GM21360 (cell line): ENCODE results near the gene CAPN8.

Experiments used
- ATAC-seq: cut with Tn5 transposase; IDR thresholded peaks from one replicate; pipeline ENCODE4 v1.9.1; 2021; ENCODE audit warnings: mild to moderate bottlenecking, moderate library complexity; ENCODE audit not compliant: unreplicated experiment

Gene CAPN8

DNA sequence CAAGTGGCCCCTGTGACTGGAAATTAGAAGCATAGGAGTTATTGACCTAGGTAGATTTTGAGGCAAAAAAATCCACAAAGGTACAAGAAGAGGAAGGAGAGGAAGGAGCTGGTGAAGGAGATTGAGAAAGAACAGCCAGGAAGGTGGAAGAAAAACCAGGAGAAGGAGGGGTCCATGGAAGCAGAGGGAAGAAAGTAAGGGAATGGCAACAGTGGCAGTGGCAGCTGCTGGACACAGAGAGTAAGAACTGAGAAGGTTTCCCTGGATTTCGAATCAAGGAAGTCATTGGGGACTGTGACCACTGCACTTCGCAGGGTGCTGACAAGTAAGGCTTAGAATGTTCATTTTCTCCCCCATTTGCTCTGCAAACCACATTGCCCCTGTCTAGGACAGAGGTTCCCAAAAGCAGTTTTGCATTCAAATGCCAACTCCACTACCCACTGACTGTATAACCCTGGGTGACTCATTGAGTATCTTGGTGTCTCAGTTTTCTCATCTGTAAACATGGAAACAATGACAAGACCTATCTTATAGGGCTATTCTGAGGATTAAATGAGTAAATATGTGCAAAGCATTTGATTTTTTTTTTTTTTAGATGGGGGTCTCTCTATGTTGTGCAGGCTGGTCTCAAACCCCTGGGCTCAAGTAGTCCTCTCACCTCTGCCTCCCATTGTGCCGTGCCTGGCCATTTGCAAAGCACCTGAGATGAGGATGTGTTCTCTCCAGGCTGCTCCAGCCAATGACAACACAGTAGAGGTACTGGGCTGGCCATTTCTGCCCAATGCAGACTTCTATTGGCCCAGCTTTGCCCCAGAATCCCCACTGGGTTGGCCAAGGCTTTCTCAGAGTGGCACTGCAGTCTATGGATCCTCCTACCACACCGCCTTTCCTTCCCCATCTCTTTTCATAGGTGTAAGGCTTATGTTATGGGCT, 37.5 kb upstream of the CAPN8 start:
- no peak for ATAC-seq

DNA sequence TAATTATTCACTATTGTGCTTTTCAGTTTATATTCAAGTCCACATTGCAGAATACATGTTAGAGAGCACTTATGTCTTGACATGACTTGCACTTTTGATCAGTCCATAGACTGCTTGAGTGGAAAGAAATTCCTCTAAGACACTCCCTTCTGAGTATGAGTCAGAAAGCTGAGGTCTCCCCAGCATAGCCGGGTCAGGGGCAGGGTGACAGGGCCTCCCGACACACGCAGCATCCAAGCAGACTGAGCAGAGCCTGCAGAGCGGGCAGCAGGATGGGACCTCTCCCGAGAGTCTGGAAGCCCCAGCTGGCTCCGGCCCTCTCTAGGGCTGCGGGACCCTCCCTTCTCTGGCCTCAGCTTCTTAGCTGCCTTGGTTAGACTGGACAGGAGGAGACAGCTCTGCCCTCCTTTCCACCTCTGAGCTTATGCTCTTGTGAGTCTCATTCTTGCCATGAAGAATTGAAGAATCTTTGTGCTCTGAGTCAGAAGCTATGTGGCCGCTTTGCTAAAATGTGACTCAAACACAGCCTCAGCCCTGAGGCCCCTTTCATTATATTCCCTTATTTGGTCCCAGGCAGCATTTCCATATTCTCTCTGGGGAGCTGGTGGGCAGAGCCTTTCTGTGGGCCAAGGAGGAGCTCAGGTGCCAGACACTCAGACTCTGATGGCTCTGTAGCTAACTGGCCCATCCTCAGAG, 35.6 kb upstream of the CAPN8 start:
- ATAC-seq: no peak

DNA sequence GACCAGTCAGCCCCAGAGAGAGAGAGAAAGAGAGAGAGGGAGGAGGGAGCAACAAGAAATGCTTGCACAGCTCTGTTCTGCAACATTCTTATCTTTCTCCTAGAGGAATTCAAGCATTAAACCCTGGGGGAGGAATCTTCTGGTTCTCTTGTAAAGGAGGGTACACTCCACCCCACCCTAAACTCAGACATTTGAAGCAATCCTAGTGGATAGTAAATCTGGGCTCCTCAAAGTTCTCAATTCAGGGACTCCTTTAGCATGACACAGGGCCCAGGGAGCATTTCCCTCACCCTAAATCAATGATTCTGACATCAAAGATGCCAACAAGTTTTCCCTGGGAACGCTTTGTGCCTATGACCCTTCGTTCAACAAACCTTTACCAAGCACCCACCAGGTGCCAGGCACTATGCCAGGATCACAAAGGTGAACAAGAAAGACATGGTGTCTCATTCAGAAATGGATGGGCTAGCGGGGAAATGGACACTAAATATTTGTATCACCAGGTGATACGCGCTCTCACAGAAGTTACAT, 35.0 kb upstream of the CAPN8 start:
- no peak for ATAC-seq

DNA sequence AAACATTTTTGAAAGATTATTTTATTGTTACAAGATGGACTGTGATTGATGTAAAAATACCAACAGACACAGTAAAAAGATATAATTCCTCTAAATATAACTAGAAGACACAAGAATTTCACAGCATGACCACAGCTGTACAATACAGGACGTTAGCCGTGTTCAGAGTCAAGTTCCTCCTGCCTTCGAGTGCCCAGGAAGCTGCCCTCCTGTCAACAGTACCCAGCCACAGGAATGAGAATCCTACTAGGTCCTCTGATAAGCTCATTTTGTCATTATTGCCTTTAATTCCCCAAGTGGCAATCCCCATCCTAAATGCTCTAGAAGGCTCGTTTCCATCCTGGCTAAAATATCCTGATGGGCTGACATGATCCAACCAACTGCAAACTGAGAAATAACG, 30.4 kb upstream of the CAPN8 start:
- ATAC-seq: no peak

DNA sequence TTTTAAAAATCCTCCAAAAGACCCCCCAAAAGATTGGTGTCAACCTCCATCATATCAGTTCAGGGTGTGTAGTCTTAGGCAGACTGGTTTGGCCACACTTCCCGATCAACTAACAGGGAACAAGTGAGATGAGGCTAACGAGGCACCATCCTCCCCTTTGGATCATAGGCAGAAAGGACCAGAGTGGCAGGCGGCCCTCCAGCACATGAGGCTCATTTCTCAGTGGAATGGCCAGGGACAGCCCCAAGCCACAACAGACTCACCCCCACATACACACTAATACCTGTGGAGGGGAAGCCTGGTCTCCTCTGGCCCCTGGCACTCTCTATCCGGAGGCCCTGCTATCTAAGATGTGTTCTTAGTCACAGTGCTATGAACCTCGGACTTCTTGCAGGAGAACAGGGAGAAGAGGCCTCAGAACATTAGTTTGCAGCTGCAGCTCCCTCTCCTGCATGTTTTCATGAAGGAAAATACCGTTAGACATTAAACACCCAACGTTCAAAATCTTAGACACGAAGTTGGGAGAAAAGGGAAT, 29.6 kb upstream of the CAPN8 start:
- ATAC-seq: no peak

DNA sequence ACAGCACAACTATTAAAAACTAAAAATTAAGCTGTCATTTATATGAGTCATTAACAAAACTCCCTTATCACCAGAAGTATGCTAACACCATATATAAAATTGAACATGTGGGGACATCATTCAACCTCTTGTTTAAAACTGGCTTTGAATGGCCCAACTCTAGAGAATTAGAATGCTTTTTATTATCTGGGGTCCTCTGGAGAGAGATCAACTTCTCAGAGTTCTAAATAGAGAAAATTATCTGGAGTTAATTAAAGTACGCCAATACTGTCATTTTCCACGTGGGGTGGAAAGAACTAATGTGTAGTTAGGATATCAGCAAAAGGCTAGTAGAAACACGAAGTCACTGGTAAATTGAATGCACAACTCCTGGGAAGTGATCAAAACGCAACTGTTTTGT, 25.6 kb upstream of the CAPN8 start:
- no peak for ATAC-seq

DNA sequence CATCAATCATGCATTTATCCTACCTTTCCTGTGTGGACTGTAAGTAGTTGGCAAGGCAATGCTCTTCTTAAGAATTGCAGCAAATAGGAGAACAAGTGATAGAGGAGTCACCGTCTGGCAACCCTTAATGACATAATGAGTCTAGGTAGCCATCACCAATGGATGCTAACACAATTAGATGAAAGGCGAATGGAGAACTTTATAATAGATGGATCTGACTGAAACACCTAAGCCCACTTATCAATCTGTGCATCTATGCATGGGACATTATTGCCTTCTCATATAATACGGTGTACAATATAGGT, 18.9 kb upstream of the CAPN8 start:
- no peak for ATAC-seq

DNA sequence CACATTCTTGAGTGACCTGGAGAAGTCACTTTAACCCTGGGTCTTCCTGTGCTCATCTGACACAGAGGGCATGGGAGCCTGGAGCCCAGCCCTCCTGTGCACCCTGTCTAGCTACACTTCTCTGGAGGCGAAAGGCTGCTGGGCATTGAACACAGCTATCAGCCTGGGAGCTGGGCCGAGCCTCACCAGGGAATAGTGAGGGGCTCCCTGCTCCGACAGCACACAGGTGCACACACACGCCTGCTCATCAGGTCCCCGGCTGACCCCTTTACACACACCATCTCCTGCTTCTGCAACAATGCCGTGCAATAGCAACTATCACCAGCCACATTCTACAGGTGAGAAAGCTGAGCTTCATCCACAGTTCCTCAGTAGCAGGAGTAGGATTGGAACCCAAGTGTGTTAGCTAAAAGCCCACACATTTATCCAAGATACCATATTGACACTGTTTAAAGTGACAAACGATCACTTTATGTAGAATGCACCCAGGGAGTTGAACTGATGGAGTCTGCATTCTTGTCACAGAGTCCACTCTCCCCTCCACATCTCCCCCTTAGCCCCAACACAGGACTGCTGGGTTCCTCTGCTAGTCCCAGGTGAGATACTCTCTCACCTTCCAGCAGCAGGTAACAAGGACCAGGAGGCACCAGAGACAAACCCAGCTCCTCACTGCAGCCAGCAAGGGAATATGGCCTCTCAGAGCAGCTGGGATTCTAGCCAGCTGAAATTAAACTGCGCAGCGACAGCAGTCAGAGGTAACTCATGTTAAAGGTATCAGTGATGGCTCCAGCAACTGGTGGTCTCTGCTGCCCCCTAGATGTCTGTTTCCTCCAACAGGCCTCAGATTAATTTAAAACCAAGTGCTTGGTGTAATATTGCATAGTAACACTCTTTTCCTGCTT, 18.3 kb upstream of the CAPN8 start:
- no peak for ATAC-seq

DNA sequence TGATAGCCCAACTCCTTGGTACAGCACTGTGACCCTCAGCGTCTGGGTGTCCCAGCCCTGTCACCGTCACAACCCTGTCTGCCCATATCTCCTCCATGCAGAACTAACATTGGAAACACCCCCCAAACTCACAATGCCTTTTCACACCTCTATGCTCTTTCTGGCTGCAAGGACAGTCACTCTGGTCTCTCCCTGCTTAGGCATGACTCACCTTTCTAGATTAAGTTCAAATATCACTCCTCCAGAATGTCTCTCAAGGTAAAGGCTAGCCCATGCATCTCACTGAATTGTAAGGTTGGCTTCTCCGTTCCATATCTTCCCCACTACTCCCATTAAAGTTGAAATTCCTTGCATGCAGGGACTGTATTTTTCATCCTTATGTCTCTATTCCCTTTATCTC, 17.0 kb upstream of the CAPN8 start:
- ATAC-seq: no peak

DNA sequence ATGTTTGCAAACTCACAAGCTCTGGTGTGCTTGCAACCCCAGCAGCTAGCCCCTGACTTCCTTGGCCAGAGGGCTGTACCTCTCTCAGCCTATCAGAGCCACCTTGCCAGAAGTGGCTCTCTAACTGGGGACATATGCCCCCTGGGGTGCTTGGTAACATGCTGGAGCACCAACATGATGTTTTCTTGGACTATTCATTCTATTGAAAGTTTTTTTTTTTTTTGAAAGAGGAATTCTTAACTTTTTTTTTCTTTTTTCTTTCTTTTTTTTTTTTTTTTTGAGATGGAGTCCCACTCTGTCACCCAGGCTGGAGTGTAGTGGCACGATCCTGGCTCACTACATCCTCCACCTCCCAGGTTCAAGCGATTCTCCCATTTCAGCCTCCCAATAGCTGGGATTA, 14.7 kb upstream of the CAPN8 start:
- no peak for ATAC-seq

DNA sequence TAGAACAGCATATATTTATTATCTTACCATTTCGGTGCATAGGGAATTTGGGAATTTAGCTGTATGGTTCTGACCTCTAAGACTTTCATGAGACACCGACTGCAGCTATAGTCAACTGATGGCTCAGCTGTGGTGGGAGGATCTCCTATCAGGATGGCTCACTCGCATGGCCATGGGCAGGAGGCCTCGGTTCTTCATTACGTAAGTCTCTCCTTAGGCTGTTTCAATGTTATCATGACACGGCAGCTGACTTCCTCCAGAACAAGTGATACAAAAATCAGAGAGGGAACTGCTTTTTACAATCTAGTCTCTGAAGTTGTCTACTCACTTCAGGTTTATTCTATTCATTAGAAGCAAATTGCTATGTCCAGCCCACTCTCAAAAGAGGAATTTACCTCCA, 13.3 kb upstream of the CAPN8 start:
- no peak for ATAC-seq

DNA sequence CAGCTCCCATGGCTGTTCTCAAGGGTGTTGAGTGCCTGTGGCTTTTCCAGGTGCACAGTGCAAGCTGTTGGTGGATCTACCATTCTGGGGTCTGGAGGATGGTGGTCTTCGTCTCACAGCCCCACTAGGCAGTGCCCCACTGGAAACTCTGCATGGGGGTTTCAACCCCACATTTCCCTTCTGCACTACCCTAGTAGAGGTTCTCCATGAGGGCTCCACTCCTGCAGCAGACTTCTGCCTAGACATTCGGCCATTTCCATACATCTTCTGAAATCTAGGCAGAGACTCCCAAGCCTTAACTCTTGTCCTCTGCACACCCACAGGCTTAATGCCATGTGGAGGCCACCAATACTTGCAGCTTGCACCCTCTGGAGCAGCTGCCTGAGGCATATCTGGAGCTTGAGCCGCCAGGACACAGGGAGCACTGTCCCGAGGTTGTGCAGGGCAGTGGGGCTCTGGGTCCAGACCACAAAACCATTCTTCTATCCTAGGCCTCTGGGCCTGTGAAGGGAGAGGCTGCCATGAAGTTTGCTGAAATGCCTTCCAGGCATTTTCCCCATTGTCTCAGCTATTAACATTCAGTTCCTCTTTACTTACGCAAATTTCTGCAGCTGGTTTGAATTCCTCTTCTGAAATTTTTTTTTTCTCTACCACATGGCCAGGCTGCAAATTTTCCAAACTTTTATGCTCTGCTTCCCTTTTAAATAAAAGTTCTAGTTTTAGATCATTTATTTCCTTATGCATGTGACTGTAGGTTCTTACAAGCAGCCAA, 8.8 kb upstream of the CAPN8 start:
- no peak for ATAC-seq

DNA sequence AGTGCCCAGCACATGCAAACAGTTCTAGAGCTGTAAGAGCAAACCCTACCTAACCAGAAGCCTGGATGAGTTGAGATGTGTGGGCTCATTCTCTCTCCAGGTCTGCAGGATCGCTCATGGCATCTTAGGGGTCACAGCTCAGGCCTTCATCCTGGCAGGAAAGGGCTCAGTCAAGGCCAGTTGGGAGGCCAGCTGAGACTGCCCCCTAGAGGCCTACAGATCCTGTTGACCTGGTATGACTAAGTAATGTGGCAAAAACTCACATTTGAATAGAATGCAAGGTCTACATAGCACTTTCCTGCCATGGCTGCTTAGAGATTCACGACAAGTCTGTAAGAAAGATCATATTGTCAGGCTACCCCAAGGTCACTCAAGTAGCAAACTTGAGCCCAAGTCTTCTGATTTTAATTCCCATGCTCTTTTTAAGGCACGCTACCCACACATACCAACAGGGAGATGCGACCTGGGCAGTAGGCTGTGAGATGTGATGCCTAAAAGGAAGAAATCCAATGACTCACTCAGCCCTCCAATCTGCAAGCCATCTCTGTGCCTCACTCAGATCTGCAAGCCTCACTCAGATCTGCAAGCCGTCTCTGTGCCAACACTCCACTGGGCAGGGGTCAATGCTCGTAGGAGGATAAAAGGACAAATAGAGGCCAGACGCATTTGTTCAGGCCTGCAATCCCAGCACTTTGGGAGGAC, 5.1 kb upstream of the CAPN8 start:
- no peak for ATAC-seq

DNA sequence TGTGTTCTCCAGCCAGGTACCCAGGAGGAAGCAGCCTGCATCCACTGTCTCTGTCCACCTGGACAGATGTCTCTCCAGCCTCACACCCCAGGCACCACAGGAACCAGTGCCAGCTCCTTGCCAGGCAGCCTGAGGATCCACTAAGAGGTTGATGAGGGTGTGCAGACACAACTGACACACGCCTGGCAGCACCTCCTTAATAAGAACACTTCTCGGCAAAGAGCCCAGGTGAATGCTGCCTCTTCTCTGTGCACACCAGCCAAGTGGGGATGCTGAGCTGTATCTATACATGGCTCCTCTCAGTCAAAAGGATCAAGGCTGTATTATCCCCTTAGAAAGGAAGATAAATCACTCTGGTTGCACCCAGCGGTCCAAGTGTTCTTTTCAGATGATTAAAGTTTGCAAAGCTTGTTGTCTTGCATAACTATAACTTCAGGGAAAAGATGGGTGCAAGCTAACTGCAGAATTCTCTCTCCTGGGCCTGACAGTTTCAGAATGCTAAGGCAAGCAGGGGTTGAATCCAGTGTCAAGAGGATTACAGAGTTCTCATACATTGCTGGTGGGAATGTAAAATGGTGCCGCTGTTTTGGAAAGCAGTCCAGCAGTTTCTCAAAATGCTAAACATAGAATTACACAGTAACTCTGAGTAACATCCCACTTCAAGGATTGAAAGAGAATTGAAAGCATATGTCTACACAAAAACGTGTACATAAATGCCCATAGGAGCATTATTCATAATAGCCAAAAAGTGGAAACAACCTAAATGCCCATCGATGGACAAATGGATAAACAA, 3.7 kb upstream of the CAPN8 start:
- ATAC-seq: no peak

DNA sequence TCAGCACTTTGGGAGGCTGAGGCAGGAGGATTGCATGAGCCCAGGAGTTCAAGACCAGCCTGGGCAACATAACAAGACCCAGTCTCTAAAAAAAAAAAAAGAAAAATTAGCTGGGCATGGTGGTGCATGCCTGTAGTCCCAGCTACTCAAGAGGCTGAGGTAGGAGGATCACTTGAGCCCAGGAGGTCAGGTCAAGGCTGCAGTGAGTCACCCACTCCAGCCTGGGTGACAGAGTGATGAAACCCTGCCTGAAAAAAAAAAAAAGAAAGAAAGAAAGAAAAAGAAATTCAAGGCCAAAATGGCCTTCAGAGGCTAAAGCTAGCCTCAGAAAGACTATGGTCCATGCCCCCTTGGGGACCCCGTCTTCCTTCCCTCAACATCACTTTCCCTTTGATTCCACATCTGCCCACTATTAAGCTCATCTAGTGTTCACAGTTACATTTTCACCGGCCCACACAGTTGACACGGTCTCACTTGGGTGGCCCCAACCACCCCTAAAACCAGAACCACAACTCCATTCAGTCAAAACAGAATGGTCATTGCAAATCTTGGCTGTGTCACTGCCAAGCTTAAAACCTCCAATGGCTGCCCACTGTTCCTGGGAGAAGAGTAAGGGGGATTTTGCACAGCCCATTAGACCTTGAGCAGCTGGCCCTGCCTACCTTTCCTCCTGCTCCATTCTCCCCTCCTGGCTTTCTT, 2.1 kb upstream of the CAPN8 start:
- ATAC-seq: no peak

DNA sequence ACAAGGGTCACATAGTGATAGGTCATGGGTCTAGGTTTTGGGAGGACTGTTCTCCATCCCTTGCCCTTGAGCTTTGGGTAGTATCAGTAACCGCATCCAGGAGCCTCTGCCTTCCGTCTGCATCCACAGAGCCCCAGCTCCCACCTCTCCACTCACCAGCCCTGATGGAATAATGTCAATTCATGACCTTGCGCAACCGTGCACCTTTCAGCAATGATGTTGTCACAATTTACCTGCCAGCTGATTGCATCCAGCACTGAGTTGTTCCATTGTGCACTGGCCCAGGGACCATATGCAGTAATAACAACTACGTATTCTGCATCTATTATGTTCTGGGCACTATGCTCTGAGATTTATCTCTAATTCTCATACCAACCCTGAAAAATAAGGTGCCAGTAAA, 1.4 kb downstream of the CAPN8 start:
- ATAC-seq: no peak

DNA sequence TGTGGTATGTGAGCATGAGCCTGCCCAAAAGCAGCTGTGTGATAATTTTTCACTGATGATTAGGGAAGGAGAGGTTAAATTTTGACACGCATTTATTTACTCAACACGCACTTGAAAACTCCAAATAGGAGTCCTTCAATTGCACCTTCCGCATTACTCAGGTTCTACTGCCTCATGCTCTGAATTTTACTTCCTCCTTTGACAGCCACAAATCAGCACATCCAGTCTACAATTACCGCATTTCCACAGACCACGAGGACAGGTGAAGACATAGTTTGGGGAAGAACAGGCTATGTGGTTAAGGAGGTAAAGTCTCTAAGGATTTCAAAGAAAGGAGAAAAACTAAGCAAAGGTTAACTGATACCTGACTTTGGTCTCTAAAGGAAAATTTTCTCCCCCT, 2.6 kb downstream of the CAPN8 start:
- no peak for ATAC-seq

DNA sequence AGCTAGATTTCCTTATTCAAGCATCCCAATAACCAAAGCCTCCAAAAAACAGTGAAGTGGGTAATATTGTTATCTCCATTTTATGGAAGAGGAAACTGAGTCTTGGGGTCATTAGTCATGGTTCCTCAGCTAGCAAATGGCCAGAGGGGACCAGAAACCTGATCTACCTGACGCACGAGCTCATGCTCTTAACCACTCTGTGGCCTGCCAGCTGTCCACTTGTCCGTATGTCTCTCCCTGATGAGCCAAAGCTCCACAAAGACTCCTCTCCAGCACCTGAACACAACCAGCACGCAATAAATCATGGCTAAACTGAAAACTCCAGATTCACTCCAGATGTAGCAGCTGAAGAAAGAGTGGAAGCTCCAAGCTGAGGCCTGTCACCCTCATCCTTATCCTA, 5.8 kb downstream of the CAPN8 start:
- no peak for ATAC-seq
